ENCODE results near the gene FBXL17. TPM values are rescaled to one million over a fixed set of nuclear protein-coding genes. Genes with fewer than 3 reads are reported as not detected.

The FBXL17 gene
- total and polyA plus RNA-seq, 2 of the 4 experiments (the other 2 are of a cell fraction) = 3.9 to 8.1 TPM

- no peak overlapping the region for H3K4me2 ChIP-seq (ENCODE audit: low read depth, low read length)
- H3K79me1 ChIP-seq (ENCODE audit: low read depth in 1 of 2, low read length in 2 of 2) = no peaks in the 10 kb centered on the region
- no peak overlapping the region for H2BK5ac ChIP-seq (ENCODE audit: low read depth, low read length, poor library complexity, severe bottlenecking)
- H3K14ac ChIP-seq (replicated peaks; ENCODE audit: low read depth, low read length) = no peak overlapping the region
- H3K4me3 ChIP-seq (ENCODE audit: insufficient read depth, low read depth, low read length) = no peak overlapping the region
- intact Hi-C loops (cut with micrococcal nuclease) (loop anchor here (5.0 kb wide), 1 partner anchor 36 kb away; no protein-coding TSS in a partner anchor), dilution Hi-C loops (cut with HindIII; ENCODE audit: low sequenced_read_pairs, unreplicated experiment) (no loop called here), in situ Hi-C loops (cut with MboI; ENCODE audit: low sequenced_read_pairs) (no loop called here)
- POLR2A ChIA-PET (ENCODE audit: unreplicated experiment) = interaction anchor here (1.0 kb wide), 1 partner anchor 115 kb away, joined by 3 read pairs; no protein-coding TSS in a partner anchor
- WGBS, 2 experiments (ENCODE audit: extremely low coverage in 2 of 2, insufficient read length in 1 of 2) = no CpG with 5 or more reads among the region's 2 CpGs
- H3K27me3 ChIP-seq (ENCODE audit: control insufficient read depth, insufficient read depth, low read length) = no peaks in the 10 kb centered on the region
- H3K9me1 ChIP-seq (ENCODE audit: insufficient read depth, low read length) = no peaks in the 10 kb centered on the region
- no peaks in the 10 kb centered on the region for H4K20me1 ChIP-seq (ENCODE audit: insufficient read depth, low read length)
- H3K23ac ChIP-seq (ENCODE audit: low read depth, low read length) = no peak overlapping the region
- no peak overlapping the region for H4K5ac ChIP-seq (ENCODE audit: low read depth, low read length)
- H3K4ac ChIP-seq (ENCODE audit: low read depth, low read length) = no peak overlapping the region
- H2AK9ac ChIP-seq (replicated peaks; ENCODE audit: low read depth, low read length, poor library complexity) = no peak overlapping the region
- no peaks in the 10 kb centered on the region for H3K9me3 ChIP-seq (ENCODE audit: control insufficient read depth, insufficient read depth, low read length)
- no TSS peak for BruUV-seq (replicated peaks)
- H2AFZ ChIP-seq (replicated peaks; ENCODE audit: low read length, poor library complexity) = no peak overlapping the region
- H2AK5ac ChIP-seq (ENCODE audit: low read depth, low read length) = no peak overlapping the region
- H3K18ac ChIP-seq (ENCODE audit: low read depth, low read length) = no peak overlapping the region
- no peaks in the 10 kb centered on the region for H3K4me1 ChIP-seq (ENCODE audit: control insufficient read depth, insufficient read depth, low read length)
- H3K9ac ChIP-seq (ENCODE audit: low read depth, low read length) = no peak overlapping the region
- H3K27ac ChIP-seq (ENCODE audit: insufficient read depth, low read length) = no peak overlapping the region
- H3K56ac ChIP-seq (ENCODE audit: extremely low read depth, insufficient read depth, low read length) = no peak overlapping the region
- DNase-seq (peak; percentile 11), ATAC-seq (ENCODE audit: low read depth) (no peak)
- TF ChIP-seq RAD21 (IDR thresholded peaks at IDR 0.05; ENCODE audit: low read length) (no peak), RFX5 (IDR thresholded peaks at IDR 0.05; ENCODE audit: low read depth, low read length) (no peak), FOS (IDR thresholded peaks at IDR 0.05; ENCODE audit: low read depth, low read length) (no peak), MAFK (IDR thresholded peaks at IDR 0.05; ENCODE audit: low read depth, low read length) (no peak), USF2 (IDR thresholded peaks at IDR 0.05; ENCODE audit: low read depth, low read length) (no peak), MAZ (IDR thresholded peaks at IDR 0.05; ENCODE audit: borderline replicate concordance, low read depth, low read length) (no peak)
- H4K91ac ChIP-seq (ENCODE audit: insufficient read depth, low read depth, low read length) = no peak overlapping the region
- no peak overlapping the region for H2BK20ac ChIP-seq (ENCODE audit: low read depth, low read length)
- H2BK15ac ChIP-seq (ENCODE audit: low read depth, low read length) = no peak overlapping the region
- H3K36me3 ChIP-seq (ENCODE audit: control insufficient read depth, insufficient read depth, low read length) = no peaks in the 10 kb centered on the region
- CTCF ChIA-PET = no interaction called here
- H4K8ac ChIP-seq (ENCODE audit: low read depth in 2 of 2, low read length in 2 of 2) = no peak overlapping the region
- H2BK120ac ChIP-seq (ENCODE audit: low read depth, low read length) = no peak overlapping the region
Observed at GRCh38 chr5:108266242-108266641, 115.7 kb downstream of the FBXL17 start.

Data from IMR-90 (cell line).